NCI-H526 treated with DMSO at 0.1 percent for 48 hours (cell line): ENCODE data around the gene CCDC27.
A peak's percentile ranks its signal among the peaks of the same experiment; 100 is the strongest.

Source experiments
- DNase-seq: peaks from one replicate; lab custom pipeline; 2025; lab: John Stamatoyannopoulos, UW

Gene CCDC27

GRCh38 chr1:3759164-3759563 is 6.9 kb downstream of the CCDC27 start:
- no peak for DNase-seq

DNA sequence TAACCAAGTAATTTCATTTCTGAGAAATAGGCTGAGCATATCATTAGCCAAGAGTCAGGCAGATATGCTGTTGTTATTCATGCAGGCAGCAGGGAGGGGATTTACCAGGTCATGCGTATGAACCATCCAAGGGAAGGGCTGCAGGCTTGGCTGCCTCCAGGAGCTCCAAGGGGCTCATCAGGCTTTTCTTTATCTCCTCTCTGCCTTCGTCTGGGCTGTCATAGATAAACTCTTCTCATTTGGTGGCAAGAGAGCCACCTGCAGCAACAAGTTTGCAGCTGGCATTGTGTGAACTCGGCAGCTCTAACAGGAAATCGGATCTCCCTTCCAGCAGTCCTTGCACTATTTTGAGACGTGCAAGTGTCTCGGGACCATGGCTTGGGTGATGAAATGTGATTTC is 7.5 kb downstream of the CCDC27 start:
- DNase-seq = no peak

DNA sequence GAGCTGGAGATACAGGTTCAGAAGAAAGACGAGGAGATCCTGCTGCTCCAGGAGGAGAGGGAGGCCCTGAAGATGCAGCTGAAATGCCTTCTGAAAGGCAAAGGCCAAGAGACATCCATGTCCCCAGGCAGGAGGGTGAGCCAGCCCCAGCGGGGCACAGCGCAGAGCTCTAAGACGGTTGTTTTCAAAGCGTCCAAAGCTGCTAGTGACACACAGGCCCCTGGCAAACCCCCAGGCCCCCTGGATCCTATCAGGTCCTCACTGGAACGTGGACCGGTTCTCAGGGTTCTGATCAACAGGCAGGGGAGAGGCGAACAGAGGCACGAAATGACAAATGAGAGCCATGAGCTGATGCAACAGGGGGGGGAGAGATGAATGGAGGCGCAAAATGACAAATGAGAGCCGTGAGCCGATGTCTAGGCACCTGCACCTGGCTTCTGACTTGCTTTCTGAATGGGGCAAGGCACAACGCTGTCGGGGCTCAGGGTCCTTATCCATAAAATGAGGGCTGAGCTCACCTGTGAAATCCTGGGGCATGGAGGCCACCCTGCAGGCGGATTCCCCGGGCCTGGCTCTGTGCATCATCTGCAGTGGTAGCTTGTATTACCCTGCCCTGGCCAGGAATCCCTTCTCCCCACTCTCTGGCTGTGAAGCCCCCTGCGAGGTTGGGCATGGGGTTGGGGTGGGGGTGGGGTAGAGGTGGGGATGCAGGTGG is 9.2 kb downstream of the CCDC27 start:
- DNase-seq = no peak

GRCh38 chr1:3762151-3762872 is 10.1 kb downstream of the CCDC27 start:
- DNase-seq = no peak

- DNase-seq = no peak
These were observed 10.6 kb downstream of the CCDC27 start for GRCh38 chr1:3762873-3763228.

DNA sequence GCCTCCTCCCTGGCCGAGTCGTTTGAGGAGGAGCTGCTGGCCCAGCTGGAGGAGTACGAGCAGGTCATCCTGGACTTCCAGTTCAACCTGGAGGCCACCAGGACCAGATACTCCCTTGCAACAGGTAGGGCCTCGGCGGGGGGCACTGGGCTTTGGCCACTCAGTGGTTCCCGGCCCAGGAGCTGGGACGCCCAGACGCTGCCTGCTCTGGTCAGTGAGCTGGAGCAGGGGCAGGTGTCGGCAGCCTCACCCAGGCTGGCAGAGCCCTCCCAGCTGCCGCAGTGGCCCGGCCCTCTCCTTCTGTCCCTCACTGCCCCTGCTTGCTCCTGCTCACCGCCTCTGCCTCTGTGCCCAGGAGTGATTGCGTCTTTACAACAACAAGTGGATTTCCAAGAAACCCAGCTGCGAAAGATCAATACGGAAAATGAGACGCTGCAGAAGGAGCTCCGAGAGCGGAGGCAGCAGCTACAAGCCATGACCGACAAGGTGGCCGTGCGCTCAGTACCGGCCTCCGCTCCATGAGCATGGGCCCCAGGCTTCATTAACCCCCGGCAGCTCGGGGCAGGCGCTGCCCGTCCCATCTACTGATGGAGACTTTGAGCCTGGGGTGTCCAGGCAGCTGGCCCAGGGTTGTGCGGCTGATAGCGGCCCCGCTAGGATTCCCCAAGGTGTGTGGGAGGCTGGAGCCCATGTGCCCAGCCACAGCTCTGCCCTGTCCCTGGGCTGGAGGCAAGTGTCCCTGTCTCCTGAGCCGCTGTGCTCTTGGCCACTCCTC is 11.3 kb downstream of the CCDC27 start:
- DNase-seq = no peak

DNA sequence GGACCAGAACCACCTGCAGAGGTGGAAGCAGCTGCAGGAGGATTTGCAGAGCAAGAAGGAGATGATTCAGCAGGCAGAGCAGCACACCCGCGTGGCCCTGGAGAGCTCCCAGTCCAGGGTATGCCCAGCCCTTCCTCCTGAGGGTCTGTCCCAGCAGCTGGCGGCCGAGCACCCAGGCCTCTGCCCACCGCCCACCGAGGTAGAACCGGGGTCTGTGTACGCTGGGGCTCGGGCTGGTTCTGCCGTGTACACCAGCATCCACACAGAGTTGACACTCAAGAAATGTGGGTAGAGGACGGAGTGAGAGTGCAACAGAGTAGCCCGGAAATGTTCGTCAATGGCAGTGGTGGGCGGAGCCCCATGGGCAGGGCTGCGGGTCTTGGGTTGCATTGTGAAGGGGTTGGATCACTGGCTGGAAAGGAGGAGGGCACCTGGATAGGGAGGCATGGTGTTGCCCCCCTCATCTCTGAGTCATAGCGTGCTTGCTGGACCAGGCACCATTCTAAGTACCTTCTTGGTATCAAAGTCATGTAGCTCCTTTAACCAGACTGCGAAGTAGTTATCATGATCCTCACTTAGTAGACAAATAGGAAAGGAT is 15.2 kb downstream of the CCDC27 start:
- no peak for DNase-seq

GRCh38 chr1:3768811-3769390 is 16.7 kb downstream of the CCDC27 start:
- DNase-seq = no peak

DNA sequence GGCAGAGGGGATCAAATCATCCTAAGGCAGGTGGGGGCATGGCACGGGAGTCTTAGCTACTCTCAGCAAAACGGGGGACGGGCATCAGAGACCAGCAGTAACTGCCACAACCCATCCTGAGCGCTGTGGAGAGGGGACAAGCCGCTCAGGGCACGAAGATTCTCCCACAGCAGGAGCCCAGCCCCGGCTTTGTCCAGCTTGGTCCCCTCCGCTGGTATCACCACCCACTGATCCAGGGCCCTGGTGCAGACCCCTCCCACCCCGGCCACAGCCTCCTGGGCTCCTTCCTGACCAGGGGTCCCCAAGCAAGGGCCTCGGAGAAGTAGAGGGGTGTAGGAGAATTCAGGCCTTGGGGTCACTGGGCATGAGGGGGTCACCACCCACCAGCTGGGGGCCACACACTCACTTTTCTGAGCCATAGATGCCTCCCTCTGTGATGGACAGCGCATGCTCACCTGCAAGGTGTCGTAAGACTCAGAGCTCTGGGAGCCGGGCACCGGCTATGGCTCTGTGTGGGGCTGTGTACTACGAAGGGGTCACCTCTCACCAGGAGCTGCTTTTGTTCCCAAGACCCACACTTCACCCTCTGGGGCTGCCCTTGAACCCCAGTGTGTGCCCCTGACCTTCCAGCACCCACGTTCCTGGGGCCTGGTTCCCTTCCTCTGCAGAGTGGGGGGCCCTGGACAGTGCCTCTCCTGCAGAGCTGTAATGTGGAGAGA is 18.0 kb downstream of the CCDC27 start:
- no peak for DNase-seq

DNA sequence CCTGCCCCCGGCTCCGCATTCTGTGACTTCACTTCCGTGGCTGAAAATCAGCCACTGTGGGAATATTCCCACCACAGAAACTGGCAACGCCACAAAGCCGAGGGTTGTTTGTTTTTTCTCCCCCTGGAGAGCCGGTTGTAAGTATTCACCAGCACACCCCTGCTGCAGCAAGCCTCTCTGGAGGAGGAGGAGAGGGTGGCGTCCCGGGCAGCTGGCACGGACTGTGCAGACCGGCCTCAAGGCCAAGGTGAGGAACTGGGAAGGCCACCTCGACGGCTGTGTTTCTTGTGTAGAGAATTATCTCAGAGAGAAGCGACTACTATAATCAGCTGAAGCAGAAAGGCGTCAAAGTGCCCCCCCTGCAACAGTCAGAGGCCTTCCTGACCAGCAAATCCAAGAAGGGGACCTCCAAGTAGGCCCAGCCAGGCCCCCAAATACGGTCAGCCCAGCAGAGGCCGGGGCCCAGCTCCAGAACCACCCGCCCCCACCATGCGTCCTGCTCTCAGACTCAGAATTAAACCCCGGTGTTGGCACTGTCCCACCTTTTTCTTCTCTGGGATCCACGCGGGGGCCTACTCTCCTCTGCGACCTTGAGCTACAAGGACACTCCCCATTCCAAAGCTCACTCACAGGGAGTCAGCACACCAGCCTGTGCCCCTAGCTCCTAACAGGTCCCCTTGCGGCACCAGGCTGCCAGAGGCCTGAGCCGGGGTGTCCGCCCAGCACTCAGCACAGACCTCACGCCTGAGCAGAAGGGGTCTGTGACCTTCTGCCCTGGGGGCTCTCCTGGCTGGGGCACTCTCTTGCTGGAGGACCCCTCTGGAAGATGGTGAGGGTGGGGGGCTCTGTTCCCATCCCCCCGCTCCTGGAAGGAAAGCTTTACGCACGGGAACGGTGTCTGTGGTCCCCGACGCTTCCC is 19.1 kb downstream of the CCDC27 start:
- no peak for DNase-seq

GRCh38 chr1:3772027-3772714 is 19.9 kb downstream of the CCDC27 start:
- peak; percentile 44 for DNase-seq

- no peak for DNase-seq
These were observed 20.7 kb downstream of the CCDC27 start, which contains the start of gene SMIM1 for GRCh38 chr1:3772715-3773571. Gene SMIM1, plus strand, starts transcription at chr1:3772749. Its CDS starts 2,625 bp downstream, at chr1:3775374.

DNA sequence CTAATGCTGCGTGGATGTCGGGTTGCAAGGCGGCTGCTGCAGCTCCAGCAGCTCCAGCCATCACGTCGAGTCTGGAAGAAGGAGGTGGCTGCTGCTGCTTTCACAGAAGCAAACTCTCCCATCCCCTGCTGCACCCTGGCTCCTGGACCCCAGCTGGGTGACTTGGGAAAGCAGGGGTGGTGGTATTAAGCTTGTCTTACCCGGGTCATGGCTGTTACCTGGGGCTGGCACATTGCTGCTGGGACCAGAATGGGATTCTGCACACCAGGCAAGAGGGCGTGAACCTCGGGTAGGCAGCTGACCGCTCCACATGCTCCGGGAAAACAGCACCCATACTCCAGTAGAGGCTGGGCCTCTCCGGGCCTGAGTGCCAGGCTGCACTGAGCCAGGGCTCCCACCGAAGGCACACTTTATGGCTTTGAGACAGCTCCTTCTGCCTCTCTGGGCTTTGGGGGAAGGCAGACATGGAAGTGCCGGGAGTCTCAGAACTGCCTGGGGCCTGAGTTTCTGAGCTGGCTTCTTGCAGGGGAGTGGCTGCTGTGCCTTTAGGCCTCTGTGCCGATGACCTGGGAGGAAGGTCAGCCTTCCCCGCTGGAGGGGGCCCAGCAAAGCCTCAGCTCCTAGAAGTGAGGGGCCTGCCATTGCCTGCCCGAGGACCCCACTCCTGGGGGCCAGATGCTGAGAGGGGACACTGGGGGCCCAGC is 21.5 kb downstream of the CCDC27 start:
- no peak for DNase-seq

DNA sequence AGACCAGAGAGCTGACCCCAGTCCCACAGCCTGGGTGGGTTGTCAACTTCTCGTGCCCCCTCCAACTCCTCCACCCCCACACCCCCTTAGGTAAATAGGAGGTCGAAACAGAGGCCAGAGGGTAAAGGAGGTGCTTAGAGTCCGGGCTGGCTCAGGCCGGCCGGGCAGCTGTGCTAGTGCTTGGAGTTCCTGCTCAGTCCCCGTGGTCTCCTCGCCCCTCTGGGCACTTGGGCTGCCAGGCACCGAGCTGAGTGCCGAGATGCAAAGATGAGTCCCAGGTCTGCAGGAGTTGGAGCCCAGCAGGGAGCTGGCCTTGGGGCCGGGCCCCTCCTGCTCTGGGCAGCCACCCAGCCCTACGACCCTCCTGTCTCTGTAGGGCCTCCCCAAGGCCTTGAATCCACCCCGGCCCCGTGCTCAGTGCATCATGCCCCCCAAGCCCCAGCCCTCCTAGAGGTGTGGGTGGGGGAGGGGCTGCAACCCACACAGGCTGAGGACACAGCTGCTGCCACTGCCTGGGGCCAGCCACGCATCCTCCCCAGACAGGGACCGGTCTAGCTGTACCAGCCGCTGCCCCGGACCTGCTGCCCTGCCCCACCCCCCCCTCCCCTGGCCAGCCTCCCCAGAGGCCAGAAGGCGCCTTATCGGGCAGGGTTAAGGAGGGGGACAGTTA is 22.2 kb downstream of the CCDC27 start:
- no peak for DNase-seq

GRCh38 chr1:3774946-3775489 is 22.8 kb downstream of the CCDC27 start:
- no peak for DNase-seq

GRCh38 chr1:3775490-3776230 is 23.4 kb downstream of the CCDC27 start:
- DNase-seq = peak; percentile 63
